Muscle of back (tissue), 11 donors: ENCODE measurements around the gene PCDHB16. TPM values are rescaled to one million over a fixed set of nuclear protein-coding genes. Genes with fewer than 3 reads are reported as not detected.
"Not testable (repeated sequence)": the region's sequence is repeated elsewhere in the genome, so short reads cannot be mapped to it uniquely, and the experiment has no call there.

Source experiments
- DNase-seq, 3 donors: peaks; one replicate each; pipeline versions ENCODE4 v3.0.0 to v3.0.0-alpha.2; 2013
- polyA plus RNA-seq, 10 donors: library from polyadenylated mRNA; unstranded; fragments of 120-200 nt; gene quantifications; one replicate each; pipeline ENCODE4 v1.2.1, GENCODE V29; 2013; ENCODE audit not compliant: insufficient read length in 10 of 10

The PCDHB16 gene
- polyA plus RNA-seq, 10 donors = 2.3 to 6.1 (median 4.2) TPM

GRCh38 chr5:141224844-141225243 is 42.7 kb downstream of the PCDHB16 start:
- DNase-seq = not testable (repeated sequence)

- DNase-seq = not testable (repeated sequence)
Observed at GRCh38 chr5:141225421-141225820, 43.2 kb downstream of the PCDHB16 start.

GRCh38 chr5:141234109-141234667 is 52.0 kb downstream of the PCDHB16 start:
- DNase-seq = peak; percentile 7 to 30 (median 28)

Other genes with a start within 250 kb of the PCDHB16 start
- gene PCDHAC2, start 215.9 kb upstream of the PCDHB16 start, polyA plus RNA-seq = 1 to 10 TPM in 6 of 10 donors, under 1 TPM in 4; 0.67 to 5.8 (median 1.4) TPM
- under 1 TPM; 0.07 to 0.20 (median 0.10) TPM for gene PCDHB1, start 131.0 kb upstream of the PCDHB16 start, polyA plus RNA-seq
- 1 to 10 TPM; 2.3 to 5.9 (median 4.2) TPM for gene PCDHB2, start 87.8 kb upstream of the PCDHB16 start, polyA plus RNA-seq
- 1 to 10 TPM; 1.6 to 2.8 (median 2.0) TPM for gene PCDHB3, start 81.9 kb upstream of the PCDHB16 start, polyA plus RNA-seq
- gene PCDHB4, start 60.6 kb upstream of the PCDHB16 start, polyA plus RNA-seq = 1 to 10 TPM; 2.8 to 4.6 (median 3.1) TPM
- 1 to 10 TPM; 2.7 to 5.1 (median 3.9) TPM for gene PCDHB5, start 47.2 kb upstream of the PCDHB16 start, polyA plus RNA-seq
- 1 to 10 TPM; 1.3 to 2.5 (median 1.8) TPM for gene PCDHB6, start 32.3 kb upstream of the PCDHB16 start, polyA plus RNA-seq
- gene PCDHB7, start 9.7 kb upstream of the PCDHB16 start, polyA plus RNA-seq = 1 to 10 TPM; 1.8 to 3.5 (median 2.6) TPM
- gene PCDHB8, start 4.6 kb upstream of the PCDHB16 start, polyA plus RNA-seq = 1 to 10 TPM in 8 of 10 donors, under 1 TPM in 2; 0.34 to 2.4 (median 1.3) TPM
- gene PCDHB9, start 4.8 kb downstream of the PCDHB16 start, polyA plus RNA-seq = 1 to 10 TPM; 1.4 to 3.9 (median 2.5) TPM
- gene PCDHB10, start 10.0 kb downstream of the PCDHB16 start, polyA plus RNA-seq = 1 to 10 TPM; 3.6 to 6.4 (median 4.9) TPM
- 1 to 10 TPM; 1.6 to 3.5 (median 2.7) TPM for gene PCDHB11, start 17.2 kb downstream of the PCDHB16 start, polyA plus RNA-seq
- gene PCDHB12, start 26.3 kb downstream of the PCDHB16 start, polyA plus RNA-seq = 1 to 10 TPM; 2.3 to 3.7 (median 2.8) TPM
- 1 to 10 TPM; 2.3 to 3.6 (median 2.6) TPM for gene PCDHB13, start 31.5 kb downstream of the PCDHB16 start, polyA plus RNA-seq
- gene PCDHB14, start 41.0 kb downstream of the PCDHB16 start, polyA plus RNA-seq = 1 to 10 TPM; 5.3 to 8.1 (median 6.6) TPM
- 1 to 10 TPM; 5.9 to 9.7 (median 7.8) TPM for gene PCDHB15, start 63.0 kb downstream of the PCDHB16 start, polyA plus RNA-seq
- under 1 TPM in 1 of 10 donors, not detected in 9; 0.17 TPM for gene SLC25A2, start 121.7 kb downstream of the PCDHB16 start, polyA plus RNA-seq
- 10 to 100 TPM; 74.5 to 97.2 (median 82.8) TPM for gene TAF7, start 138.4 kb downstream of the PCDHB16 start, polyA plus RNA-seq
- gene PCDHGA1, start 148.1 kb downstream of the PCDHB16 start, polyA plus RNA-seq = under 1 TPM; 0.38 to 0.64 (median 0.54) TPM
- 1 to 10 TPM; 1.7 to 3.1 (median 2.4) TPM for gene PCDHGA2, start 156.4 kb downstream of the PCDHB16 start, polyA plus RNA-seq
- gene PCDHGA3, start 161.4 kb downstream of the PCDHB16 start, polyA plus RNA-seq = 1 to 10 TPM; 1.2 to 1.7 (median 1.4) TPM
- gene PCDHGB1, start 167.7 kb downstream of the PCDHB16 start, polyA plus RNA-seq = under 1 TPM; 0.36 to 0.88 (median 0.60) TPM
- gene PCDHGA4, start 172.6 kb downstream of the PCDHB16 start, polyA plus RNA-seq = 1 to 10 TPM; 1.1 to 1.8 (median 1.3) TPM
- gene PCDHGB2, start 177.6 kb downstream of the PCDHB16 start, polyA plus RNA-seq = 1 to 10 TPM; 1.9 to 2.6 (median 2.2) TPM
- gene PCDHGA5, start 181.8 kb downstream of the PCDHB16 start, polyA plus RNA-seq = 1 to 10 TPM; 1.9 to 3.3 (median 2.6) TPM
- gene PCDHGB3, start 187.9 kb downstream of the PCDHB16 start, polyA plus RNA-seq = 1 to 10 TPM in 9 of 10 donors, under 1 TPM in 1; 0.99 to 1.7 (median 1.4) TPM
- 1 to 10 TPM; 2.4 to 5.4 (median 3.4) TPM for gene PCDHGA6, start 191.5 kb downstream of the PCDHB16 start, polyA plus RNA-seq
- 1 to 10 TPM; 1.2 to 2.0 (median 1.4) TPM for gene PCDHGA7, start 200.4 kb downstream of the PCDHB16 start, polyA plus RNA-seq
- gene PCDHGB4, start 205.3 kb downstream of the PCDHB16 start, polyA plus RNA-seq = 1 to 10 TPM; 1.7 to 3.9 (median 2.5) TPM
- under 1 TPM; 0.43 to 0.83 (median 0.57) TPM for gene PCDHGA8, start 210.2 kb downstream of the PCDHB16 start, polyA plus RNA-seq
- 1 to 10 TPM; 2.5 to 7.0 (median 4.1) TPM for gene PCDHGB5, start 215.6 kb downstream of the PCDHB16 start, polyA plus RNA-seq
- gene PCDHGA9, start 220.4 kb downstream of the PCDHB16 start, polyA plus RNA-seq = 1 to 10 TPM; 3.4 to 5.3 (median 3.8) TPM
- gene PCDHGB6, start 225.6 kb downstream of the PCDHB16 start, polyA plus RNA-seq = 1 to 10 TPM; 2.7 to 6.8 (median 4.3) TPM
- gene PCDHGA10, start 230.6 kb downstream of the PCDHB16 start, polyA plus RNA-seq = 1 to 10 TPM; 1.2 to 2.8 (median 1.8) TPM
- gene PCDHGB7, start 235.3 kb downstream of the PCDHB16 start, polyA plus RNA-seq = 10 to 100 TPM in 1 of 10 donors, 1 to 10 TPM in 9; 7.4 to 11.7 (median 8.2) TPM
- gene PCDHGA11, start 238.7 kb downstream of the PCDHB16 start, polyA plus RNA-seq = 1 to 10 TPM; 2.9 to 4.8 (median 3.3) TPM
- gene PCDHGA12, start 248.1 kb downstream of the PCDHB16 start, polyA plus RNA-seq = 1 to 10 TPM; 1.2 to 3.1 (median 2.3) TPM